Esophagus mucosa (tissue), 1 donor: ENCODE results near the gene TMCO2. TPM values are rescaled to one million over a fixed set of nuclear protein-coding genes. Genes with fewer than 3 reads are reported as not detected.

Experiments
- ATAC-seq: fragments of 200-7000 bp; cut with Tn5 transposase; one replicate; pipeline ENCODE4 v1.9.1; 2020
- total RNA-seq: library from RNA; stranded (reverse); gene quantifications from one replicate; pipeline ENCODE4 v1.2.4, GENCODE V29; 2023
- donor health status: DM: yes; HTN: yes; CAD: no.

The TMCO2 gene
- total RNA-seq, 1 donor from 2014 or later: not detected

GRCh38 chr1:40258445-40258769, 10.7 kb downstream of the TMCO2 start:
- no peak for ATAC-seq

GRCh38 chr1:40264354-40264781, 16.6 kb downstream of the TMCO2 start:
- ATAC-seq: no peak

GRCh38 chr1:40265298-40265697, 17.6 kb downstream of the TMCO2 start:
- ATAC-seq: no peak

- no peak for ATAC-seq
Measured at GRCh38 chr1:40265919-40266318, 18.2 kb downstream of the TMCO2 start.

- no peak for ATAC-seq
Measured at GRCh38 chr1:40266786-40267535, 19.2 kb downstream of the TMCO2 start.

- peak; percentile 71 for ATAC-seq
Measured at GRCh38 chr1:40267767-40268187, 20.0 kb downstream of the TMCO2 start.

- ATAC-seq: no peak
Measured at GRCh38 chr1:40268211-40268610, 20.5 kb downstream of the TMCO2 start.

GRCh38 chr1:40270152-40270834, 22.6 kb downstream of the TMCO2 start:
- peak; percentile 41 for ATAC-seq

GRCh38 chr1:40272653-40273213, 25.0 kb downstream of the TMCO2 start:
- no peak for ATAC-seq

GRCh38 chr1:40273547-40274166, 25.9 kb downstream of the TMCO2 start:
- ATAC-seq: no peak

- ATAC-seq: no peak
Measured at GRCh38 chr1:40274331-40274730, 26.6 kb downstream of the TMCO2 start.

- no peak for ATAC-seq
Measured at GRCh38 chr1:40276122-40276521, 28.4 kb downstream of the TMCO2 start.

GRCh38 chr1:40281853-40282252, 34.1 kb downstream of the TMCO2 start:
- ATAC-seq: no peak

GRCh38 chr1:40291293-40291692, 43.6 kb downstream of the TMCO2 start:
- ATAC-seq: no peak

GRCh38 chr1:40299366-40300248, 51.9 kb downstream of the TMCO2 start:
- ATAC-seq: no peak

- ATAC-seq: no peak
Measured at GRCh38 chr1:40300249-40300567, 52.5 kb downstream of the TMCO2 start.

GRCh38 chr1:40300651-40301050, 52.9 kb downstream of the TMCO2 start:
- no peak for ATAC-seq

GRCh38 chr1:40301066-40301465, 53.3 kb downstream of the TMCO2 start:
- ATAC-seq: no peak
